HCT116 (cell line): ENCODE results near the gene SLMAP.

Source experiments
- CBX3 ChIP-seq: IDR thresholded peaks from 2 replicates; pipeline ENCODE4 v1.6.1; 2012; ENCODE audit warnings: low read depth
- CEBPB ChIP-seq: IDR thresholded peaks from 2 replicates; pipeline ENCODE4 v1.6.1; 2012; ENCODE audit warnings: low read depth
- EZH2 ChIP-seq: fragments of 200-600 bp; sonication (generic); IDR thresholded peaks from 2 replicates; pipeline ENCODE4 v1.6.1; 2017; ENCODE audit warnings: antibody characterized with exemption, mixed run types
- FOSL1 ChIP-seq: IDR thresholded peaks from 2 replicates; pipeline ENCODE4 v1.6.1; 2012; ENCODE audit warnings: low read depth
- JUND ChIP-seq: IDR thresholded peaks from 2 replicates; pipeline ENCODE4 v1.6.1; 2012
- POLR2A ChIP-seq: IDR thresholded peaks from 2 replicates; pipeline ENCODE4 v1.7.0; 2011; ENCODE audit warnings: borderline replicate concordance; ENCODE audit not compliant: insufficient read depth, insufficient read length; ENCODE audit errors: extremely low read depth
- POLR2AphosphoS5 ChIP-seq: IDR thresholded peaks from 2 replicates; pipeline ENCODE4 v1.6.1; 2011; ENCODE audit warnings: mild to moderate bottlenecking, low read depth, low read length, moderate library complexity
- RAD21 ChIP-seq: IDR thresholded peaks from 2 replicates; pipeline ENCODE4 v1.6.1; 2012; ENCODE audit warnings: low read depth, mild to moderate bottlenecking
- SP1 ChIP-seq: IDR thresholded peaks from 2 replicates; pipeline ENCODE4 v1.6.1; 2012; ENCODE audit warnings: low read depth
- SRF ChIP-seq: IDR thresholded peaks from 2 replicates; pipeline ENCODE4 v1.6.1; 2012; ENCODE audit warnings: low read depth
- TF ChIP-seq, protein P1 (sequence below), 3 experiments: fragments of 200-600 bp in 1 of 3; sonication (generic) in 1 of 3; IDR thresholded peaks in 2 of 3; conservative IDR thresholded peaks in 1 of 3; 2 replicates each; pipeline ENCODE4 v1.5.1; 2012 to 2017; ENCODE audit warnings: low read depth in 2 of 3, low read length in 2 of 3, antibody characterized with exemption in 1 of 3, borderline replicate concordance in 1 of 3, control low read depth in 1 of 3, mild to moderate bottlenecking in 1 of 3, mixed read lengths in 1 of 3, mixed run types in 1 of 3, moderate library complexity in 1 of 3; ENCODE audit not compliant: insufficient read depth in 1 of 3
- TF ChIP-seq, protein P2 (sequence below): IDR thresholded peaks from 2 replicates; pipeline ENCODE4 v1.6.1; 2012
- TF ChIP-seq, protein P3 (sequence below): IDR thresholded peaks from 2 replicates; pipeline ENCODE4 v1.6.1; 2012; ENCODE audit warnings: low read depth
- TF ChIP-seq, protein P4 (sequence below): IDR thresholded peaks from 2 replicates; pipeline ENCODE4 v1.6.1; 2012

DNA sequence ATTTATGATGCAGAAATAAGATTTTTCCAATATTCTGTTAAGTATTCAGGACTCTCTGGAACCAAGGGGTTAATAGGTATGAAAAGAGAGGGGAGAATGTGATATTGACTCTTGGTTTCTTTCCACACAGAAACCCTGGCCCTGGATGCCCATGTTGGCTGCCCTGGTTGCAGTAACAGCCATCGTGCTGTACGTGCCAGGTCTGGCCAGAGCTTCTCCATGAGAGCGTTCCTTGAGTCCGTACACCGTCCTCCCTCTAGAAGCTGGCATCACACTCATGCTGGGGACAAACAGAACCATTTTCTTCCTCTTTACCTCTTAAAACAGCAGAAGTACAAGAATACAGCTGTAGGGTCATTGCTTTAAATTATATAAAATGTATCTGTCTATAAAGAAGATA lies 171.1 kb downstream of the SLMAP start:
- TF ChIP-seq CEBPB (no peak), JUND (no peak), POLR2A (no peak), SRF (no peak), POLR2AphosphoS5 (no peak), EZH2 (no peak), SP1 (no peak), RAD21 (no peak), FOSL1 (no peak), CBX3 (no peak)
- TF ChIP-seq, protein P1, sequence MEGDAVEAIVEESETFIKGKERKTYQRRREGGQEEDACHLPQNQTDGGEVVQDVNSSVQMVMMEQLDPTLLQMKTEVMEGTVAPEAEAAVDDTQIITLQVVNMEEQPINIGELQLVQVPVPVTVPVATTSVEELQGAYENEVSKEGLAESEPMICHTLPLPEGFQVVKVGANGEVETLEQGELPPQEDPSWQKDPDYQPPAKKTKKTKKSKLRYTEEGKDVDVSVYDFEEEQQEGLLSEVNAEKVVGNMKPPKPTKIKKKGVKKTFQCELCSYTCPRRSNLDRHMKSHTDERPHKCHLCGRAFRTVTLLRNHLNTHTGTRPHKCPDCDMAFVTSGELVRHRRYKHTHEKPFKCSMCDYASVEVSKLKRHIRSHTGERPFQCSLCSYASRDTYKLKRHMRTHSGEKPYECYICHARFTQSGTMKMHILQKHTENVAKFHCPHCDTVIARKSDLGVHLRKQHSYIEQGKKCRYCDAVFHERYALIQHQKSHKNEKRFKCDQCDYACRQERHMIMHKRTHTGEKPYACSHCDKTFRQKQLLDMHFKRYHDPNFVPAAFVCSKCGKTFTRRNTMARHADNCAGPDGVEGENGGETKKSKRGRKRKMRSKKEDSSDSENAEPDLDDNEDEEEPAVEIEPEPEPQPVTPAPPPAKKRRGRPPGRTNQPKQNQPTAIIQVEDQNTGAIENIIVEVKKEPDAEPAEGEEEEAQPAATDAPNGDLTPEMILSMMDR (IDR thresholded peaks at IDR 0.05 in 2 of 3, conservative IDR thresholded peaks at IDR 0.05 in 1 of 3; ENCODE audit: borderline replicate concordance in 1 of 3, insufficient read depth in 1 of 3, low read depth in 2 of 3, low read length in 2 of 3) = no peak
- TF ChIP-seq, protein P2, sequence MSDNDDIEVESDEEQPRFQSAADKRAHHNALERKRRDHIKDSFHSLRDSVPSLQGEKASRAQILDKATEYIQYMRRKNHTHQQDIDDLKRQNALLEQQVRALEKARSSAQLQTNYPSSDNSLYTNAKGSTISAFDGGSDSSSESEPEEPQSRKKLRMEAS = no peak
- TF ChIP-seq, protein P3, sequence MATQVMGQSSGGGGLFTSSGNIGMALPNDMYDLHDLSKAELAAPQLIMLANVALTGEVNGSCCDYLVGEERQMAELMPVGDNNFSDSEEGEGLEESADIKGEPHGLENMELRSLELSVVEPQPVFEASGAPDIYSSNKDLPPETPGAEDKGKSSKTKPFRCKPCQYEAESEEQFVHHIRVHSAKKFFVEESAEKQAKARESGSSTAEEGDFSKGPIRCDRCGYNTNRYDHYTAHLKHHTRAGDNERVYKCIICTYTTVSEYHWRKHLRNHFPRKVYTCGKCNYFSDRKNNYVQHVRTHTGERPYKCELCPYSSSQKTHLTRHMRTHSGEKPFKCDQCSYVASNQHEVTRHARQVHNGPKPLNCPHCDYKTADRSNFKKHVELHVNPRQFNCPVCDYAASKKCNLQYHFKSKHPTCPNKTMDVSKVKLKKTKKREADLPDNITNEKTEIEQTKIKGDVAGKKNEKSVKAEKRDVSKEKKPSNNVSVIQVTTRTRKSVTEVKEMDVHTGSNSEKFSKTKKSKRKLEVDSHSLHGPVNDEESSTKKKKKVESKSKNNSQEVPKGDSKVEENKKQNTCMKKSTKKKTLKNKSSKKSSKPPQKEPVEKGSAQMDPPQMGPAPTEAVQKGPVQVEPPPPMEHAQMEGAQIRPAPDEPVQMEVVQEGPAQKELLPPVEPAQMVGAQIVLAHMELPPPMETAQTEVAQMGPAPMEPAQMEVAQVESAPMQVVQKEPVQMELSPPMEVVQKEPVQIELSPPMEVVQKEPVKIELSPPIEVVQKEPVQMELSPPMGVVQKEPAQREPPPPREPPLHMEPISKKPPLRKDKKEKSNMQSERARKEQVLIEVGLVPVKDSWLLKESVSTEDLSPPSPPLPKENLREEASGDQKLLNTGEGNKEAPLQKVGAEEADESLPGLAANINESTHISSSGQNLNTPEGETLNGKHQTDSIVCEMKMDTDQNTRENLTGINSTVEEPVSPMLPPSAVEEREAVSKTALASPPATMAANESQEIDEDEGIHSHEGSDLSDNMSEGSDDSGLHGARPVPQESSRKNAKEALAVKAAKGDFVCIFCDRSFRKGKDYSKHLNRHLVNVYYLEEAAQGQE = no peak
- TF ChIP-seq, protein P4, sequence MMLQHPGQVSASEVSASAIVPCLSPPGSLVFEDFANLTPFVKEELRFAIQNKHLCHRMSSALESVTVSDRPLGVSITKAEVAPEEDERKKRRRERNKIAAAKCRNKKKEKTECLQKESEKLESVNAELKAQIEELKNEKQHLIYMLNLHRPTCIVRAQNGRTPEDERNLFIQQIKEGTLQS = no peak
